Measurements from ENCODE around the gene AGAP1. TPM values are rescaled to one million over a fixed set of nuclear protein-coding genes. Genes with fewer than 3 reads are reported as not detected.

Gene AGAP1
- total RNA-seq, 2 experiments from 2014 or later, result not detected

DNA sequence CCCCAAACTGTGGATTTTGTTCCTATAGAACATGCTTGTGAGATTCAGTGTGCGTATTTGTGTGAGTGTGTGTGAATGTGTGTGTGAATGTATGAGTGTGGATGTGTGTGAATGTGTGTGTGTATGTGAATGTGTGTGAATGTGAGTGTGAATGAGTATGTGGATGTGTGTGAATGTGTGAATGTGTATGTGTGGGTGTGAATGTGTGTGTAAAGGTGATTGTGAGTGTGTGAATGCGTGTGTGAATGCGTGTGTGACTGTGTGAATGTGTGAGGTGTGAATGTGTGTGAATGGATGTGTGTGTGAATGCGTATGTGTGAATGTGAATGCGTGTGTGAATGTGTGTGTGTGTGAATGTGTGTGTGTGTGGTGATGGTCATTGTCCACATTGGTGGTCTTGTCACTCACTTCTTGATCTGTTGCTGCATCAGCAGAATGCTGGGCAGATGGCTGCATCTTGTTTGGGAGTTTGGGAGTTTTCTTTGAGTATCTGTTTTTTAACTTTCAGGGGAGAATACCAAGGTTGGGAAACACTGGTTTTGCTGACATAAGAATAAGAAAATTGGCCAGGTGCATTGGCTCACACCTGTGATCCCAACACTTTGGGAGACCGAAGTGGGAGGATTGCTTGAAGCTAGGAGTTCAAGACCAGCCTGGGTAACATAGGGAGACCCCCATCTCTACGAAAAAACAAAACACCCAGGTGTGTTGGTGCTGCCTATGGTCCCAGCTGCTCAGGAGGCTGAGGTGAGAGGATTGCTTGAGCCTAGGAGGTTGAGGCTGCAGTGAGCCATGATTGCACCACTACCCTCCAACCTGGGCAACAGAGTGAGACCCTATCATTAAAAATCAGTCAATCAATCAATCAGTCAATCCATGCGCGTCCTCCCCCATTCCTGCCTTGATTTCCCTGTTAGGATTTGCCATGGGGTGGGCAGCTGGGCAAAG, 18.2 kb downstream of the AGAP1 start:
- no peak overlapping the region for H2AFZ ChIP-seq (ENCODE audit: low read length)
- no peaks in the 10 kb centered on the region for H3K36me3 ChIP-seq (ENCODE audit: insufficient read depth, low read length)
- TF ChIP-seq CTCF (conservative IDR thresholded peaks at IDR 0.05; ENCODE audit: low read length), result no peak
- TF ChIP-seq EZH2phosphoT487 (IDR thresholded peaks at IDR 0.05; ENCODE audit: borderline replicate concordance, low read depth, low read length), result no peak
- H3K4me1 ChIP-seq (ENCODE audit: insufficient read depth, low read length, poor library complexity, severe bottlenecking), result no peaks in the 10 kb centered on the region
- H3K79me2 ChIP-seq (ENCODE audit: insufficient read depth, low read depth, low read length), result no peaks in the 10 kb centered on the region
- H3K4me2 ChIP-seq (ENCODE audit: low read length), result no peak overlapping the region
- DNase-seq (ENCODE audit: low spot score), result no peak
- no TSS peak for BruUV-seq (replicated peaks)
- no peaks in the 10 kb centered on the region for H3K9me3 ChIP-seq (ENCODE audit: low read length)
- no peaks in the 10 kb centered on the region for H3K9me2 ChIP-seq (ENCODE audit: insufficient read depth, low read length)
- intact Hi-C loops (cut with micrococcal nuclease; ENCODE audit: unreplicated experiment), result no loop called here
- ChIA-PET CTCF (ENCODE audit: unreplicated experiment) (no interaction called here), POLR2A (no interaction called here)
- H3K4me3 ChIP-seq (ENCODE audit: low read depth, low read length, poor library complexity, severe bottlenecking), result no peak overlapping the region
- no peak overlapping the region for H3K27ac ChIP-seq (ENCODE audit: low read depth, low read length, poor library complexity, severe bottlenecking)
- no peaks in the 10 kb centered on the region for H4K20me1 ChIP-seq (ENCODE audit: insufficient read depth, low read length)

- no peak overlapping the region for H3K4me2 ChIP-seq (ENCODE audit: low read length)
- H3K27ac ChIP-seq (ENCODE audit: low read depth, low read length, poor library complexity, severe bottlenecking), result no peak overlapping the region
- no peaks in the 10 kb centered on the region for H3K9me3 ChIP-seq (ENCODE audit: low read length)
- ChIA-PET CTCF (ENCODE audit: unreplicated experiment) (no interaction called here), POLR2A (no interaction called here)
- no peak overlapping the region for H2AFZ ChIP-seq (ENCODE audit: low read length)
- no peaks in the 10 kb centered on the region for H3K79me2 ChIP-seq (ENCODE audit: insufficient read depth, low read depth, low read length)
- H3K9me2 ChIP-seq (ENCODE audit: insufficient read depth, low read length), result no peaks in the 10 kb centered on the region
- no peaks in the 10 kb centered on the region for H4K20me1 ChIP-seq (ENCODE audit: insufficient read depth, low read length)
- no peaks in the 10 kb centered on the region for H3K4me1 ChIP-seq (ENCODE audit: insufficient read depth, low read length, poor library complexity, severe bottlenecking)
- DNase-seq (ENCODE audit: low spot score), result no peak
- BruUV-seq (replicated peaks), result no TSS peak
- H3K36me3 ChIP-seq (ENCODE audit: insufficient read depth, low read length), result no peaks in the 10 kb centered on the region
- TF ChIP-seq EZH2phosphoT487 (IDR thresholded peaks at IDR 0.05; ENCODE audit: borderline replicate concordance, low read depth, low read length), result no peak
- no peak for TF ChIP-seq CTCF (conservative IDR thresholded peaks at IDR 0.05; ENCODE audit: low read length)
- intact Hi-C loops (cut with micrococcal nuclease; ENCODE audit: unreplicated experiment), result no loop called here
- no peak overlapping the region for H3K4me3 ChIP-seq (ENCODE audit: low read depth, low read length, poor library complexity, severe bottlenecking)
These were observed 18.8 kb downstream of the AGAP1 start for GRCh38 chr2:235512699-235513053.

DNA sequence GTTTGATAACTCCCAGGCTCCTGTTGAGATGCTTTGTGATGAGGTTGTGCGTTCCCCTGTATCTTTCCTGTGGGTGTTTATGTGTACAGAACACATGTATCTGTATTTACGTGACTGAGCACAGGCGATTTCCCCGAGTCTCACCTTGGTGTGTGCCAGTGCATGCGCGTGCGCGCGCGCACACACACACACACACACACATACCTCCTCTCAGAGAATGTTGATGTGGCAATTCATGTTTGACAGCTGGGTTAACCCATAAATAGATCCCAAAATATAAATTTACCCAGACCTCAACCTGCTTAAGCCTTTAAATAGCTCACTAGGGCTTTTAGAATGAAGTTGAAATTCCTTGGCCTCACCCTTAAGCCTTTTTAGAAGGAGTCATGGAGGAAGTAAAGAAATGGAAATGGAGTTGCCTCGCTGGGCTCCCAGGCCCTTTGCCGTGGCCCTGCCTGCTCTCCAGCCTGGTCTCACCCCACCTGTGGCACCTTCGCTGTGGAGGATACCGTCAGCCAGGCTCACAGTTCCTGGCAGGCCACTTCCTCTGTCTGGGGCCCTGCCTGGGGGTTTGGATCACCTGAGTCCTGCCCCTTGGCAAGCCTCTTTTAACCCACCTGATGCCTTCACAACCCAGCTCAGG, 20.3 kb downstream of the AGAP1 start:
- CTCF ChIA-PET (ENCODE audit: unreplicated experiment), result no interaction called here
- DNase-seq (ENCODE audit: low spot score), result no peak

More for the DNA sequence above, 20.3 kb downstream of the AGAP1 start:
- no peaks in the 10 kb centered on the region for H3K79me2 ChIP-seq (ENCODE audit: insufficient read depth, low read depth, low read length)
- POLR2A ChIA-PET, result no interaction called here
- no peaks in the 10 kb centered on the region for H3K9me3 ChIP-seq (ENCODE audit: low read length)
- TF ChIP-seq EZH2phosphoT487 (IDR thresholded peaks at IDR 0.05; ENCODE audit: borderline replicate concordance, low read depth, low read length) (no peak), CTCF (conservative IDR thresholded peaks at IDR 0.05; ENCODE audit: low read length) (no peak)
- no peaks in the 10 kb centered on the region for H3K9me2 ChIP-seq (ENCODE audit: insufficient read depth, low read length)
- no peak overlapping the region for H2AFZ ChIP-seq (ENCODE audit: low read length)
- no peaks in the 10 kb centered on the region for H4K20me1 ChIP-seq (ENCODE audit: insufficient read depth, low read length)
- no TSS peak for BruUV-seq (replicated peaks)
- intact Hi-C loops (cut with micrococcal nuclease; ENCODE audit: unreplicated experiment), result no loop called here
- no peak overlapping the region for H3K4me2 ChIP-seq (ENCODE audit: low read length)
- H3K27ac ChIP-seq (ENCODE audit: low read depth, low read length, poor library complexity, severe bottlenecking), result no peak overlapping the region
- no peak overlapping the region for H3K4me3 ChIP-seq (ENCODE audit: low read depth, low read length, poor library complexity, severe bottlenecking)
- H3K36me3 ChIP-seq (ENCODE audit: insufficient read depth, low read length), result no peaks in the 10 kb centered on the region
- H3K4me1 ChIP-seq (ENCODE audit: insufficient read depth, low read length, poor library complexity, severe bottlenecking), result no peaks in the 10 kb centered on the region

Measured in OCI-LY7 (cell line).